ENCODE results near the gene UGGT1. TPM values are rescaled to one million over a fixed set of nuclear protein-coding genes. Genes with fewer than 3 reads are reported as not detected.

UGGT1 gene
- polyA plus RNA-seq, 1 of the 3 experiments (the other 2 are of a cell fraction): 20.0 TPM

DNA sequence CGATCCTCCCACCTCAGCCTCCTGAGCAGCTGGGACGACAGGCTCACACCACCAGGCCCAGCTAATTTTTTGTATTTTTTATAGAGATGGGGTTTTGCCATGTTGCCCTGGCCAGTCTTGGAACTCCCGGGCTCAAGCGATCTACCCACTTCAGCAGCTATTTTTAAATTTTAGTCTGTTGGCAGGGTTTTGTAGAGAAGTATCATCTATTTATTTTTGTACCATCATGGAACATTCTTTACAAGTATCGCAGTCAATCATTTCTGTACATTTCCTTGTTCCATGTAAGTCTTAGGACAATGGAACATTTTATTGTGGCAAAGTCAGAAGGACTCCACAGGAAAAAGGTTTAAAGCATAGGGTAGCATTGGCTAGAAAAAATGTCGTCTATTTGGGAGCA is 94.6 kb downstream of the UGGT1 start:
- H3K9me3 ChIP-seq: no peaks in the 10 kb centered on the region
- H3K27me3 ChIP-seq (ENCODE audit: insufficient read depth): no peaks in the 10 kb centered on the region
- no peak overlapping the region for H3K4me3 ChIP-seq (ENCODE audit: low read depth in 2 of 2, low read length in 1 of 2)
- H3K4me2 ChIP-seq: no peak overlapping the region
- no peaks in the 10 kb centered on the region for H4K20me1 ChIP-seq (ENCODE audit: insufficient read depth)
- H3K4me1 ChIP-seq (ENCODE audit: control insufficient read depth in 1 of 2, insufficient read depth in 2 of 2, low read depth in 1 of 2, low read length in 1 of 2): 0 out of 4 replicates have a peak, but pooled peaks cover 0 to 4% of the 10 kb centered on the region in 2 experiments
- no peaks in the 10 kb centered on the region for H3K79me2 ChIP-seq (ENCODE audit: insufficient read depth)
- 95% methylated on average over 6 of the region's 6 CpGs for WGBS (ENCODE audit: low lambda C conversion rate)
- TF ChIP-seq TCF12 (IDR thresholded peaks at IDR 0.05) (no peak), SMC3 (IDR thresholded peaks at IDR 0.05; ENCODE audit: low read depth, low read length) (no peak), GATA2 (CRISPR knock-in tag; IDR thresholded peaks at IDR 0.05) (no peak), RCOR1 (IDR thresholded peaks at IDR 0.05; ENCODE audit: low read length) (no peak), SIN3A (IDR thresholded peaks at IDR 0.05; ENCODE audit: borderline replicate concordance, low read depth, low read length) (no peak), RAD21 (IDR thresholded peaks at IDR 0.05; ENCODE audit: low read length) (no peak), TAF1 (IDR thresholded peaks at IDR 0.05; ENCODE audit: borderline replicate concordance, low read depth, low read length) (no peak), JUND (IDR thresholded peaks at IDR 0.05) (no peak)
- TF ChIP-seq, protein P1, sequence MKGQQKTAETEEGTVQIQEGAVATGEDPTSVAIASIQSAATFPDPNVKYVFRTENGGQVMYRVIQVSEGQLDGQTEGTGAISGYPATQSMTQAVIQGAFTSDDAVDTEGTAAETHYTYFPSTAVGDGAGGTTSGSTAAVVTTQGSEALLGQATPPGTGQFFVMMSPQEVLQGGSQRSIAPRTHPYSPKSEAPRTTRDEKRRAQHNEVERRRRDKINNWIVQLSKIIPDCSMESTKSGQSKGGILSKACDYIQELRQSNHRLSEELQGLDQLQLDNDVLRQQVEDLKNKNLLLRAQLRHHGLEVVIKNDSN (IDR thresholded peaks at IDR 0.05; ENCODE audit: borderline replicate concordance, low read depth): no peak
- TF ChIP-seq, protein P2, sequence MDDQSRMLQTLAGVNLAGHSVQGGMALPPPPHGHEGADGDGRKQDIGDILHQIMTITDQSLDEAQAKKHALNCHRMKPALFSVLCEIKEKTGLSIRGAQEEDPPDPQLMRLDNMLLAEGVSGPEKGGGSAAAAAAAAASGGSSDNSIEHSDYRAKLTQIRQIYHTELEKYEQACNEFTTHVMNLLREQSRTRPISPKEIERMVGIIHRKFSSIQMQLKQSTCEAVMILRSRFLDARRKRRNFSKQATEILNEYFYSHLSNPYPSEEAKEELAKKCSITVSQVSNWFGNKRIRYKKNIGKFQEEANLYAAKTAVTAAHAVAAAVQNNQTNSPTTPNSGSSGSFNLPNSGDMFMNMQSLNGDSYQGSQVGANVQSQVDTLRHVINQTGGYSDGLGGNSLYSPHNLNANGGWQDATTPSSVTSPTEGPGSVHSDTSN (IDR thresholded peaks at IDR 0.05): no peak
- TF ChIP-seq, protein P3, sequence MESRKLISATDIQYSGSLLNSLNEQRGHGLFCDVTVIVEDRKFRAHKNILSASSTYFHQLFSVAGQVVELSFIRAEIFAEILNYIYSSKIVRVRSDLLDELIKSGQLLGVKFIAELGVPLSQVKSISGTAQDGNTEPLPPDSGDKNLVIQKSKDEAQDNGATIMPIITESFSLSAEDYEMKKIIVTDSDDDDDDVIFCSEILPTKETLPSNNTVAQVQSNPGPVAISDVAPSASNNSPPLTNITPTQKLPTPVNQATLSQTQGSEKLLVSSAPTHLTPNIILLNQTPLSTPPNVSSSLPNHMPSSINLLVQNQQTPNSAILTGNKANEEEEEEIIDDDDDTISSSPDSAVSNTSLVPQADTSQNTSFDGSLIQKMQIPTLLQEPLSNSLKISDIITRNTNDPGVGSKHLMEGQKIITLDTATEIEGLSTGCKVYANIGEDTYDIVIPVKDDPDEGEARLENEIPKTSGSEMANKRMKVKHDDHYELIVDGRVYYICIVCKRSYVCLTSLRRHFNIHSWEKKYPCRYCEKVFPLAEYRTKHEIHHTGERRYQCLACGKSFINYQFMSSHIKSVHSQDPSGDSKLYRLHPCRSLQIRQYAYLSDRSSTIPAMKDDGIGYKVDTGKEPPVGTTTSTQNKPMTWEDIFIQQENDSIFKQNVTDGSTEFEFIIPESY (IDR thresholded peaks at IDR 0.05; ENCODE audit: borderline replicate concordance, low read depth): no peak
- POLR2A ChIA-PET: no interaction called here
- H2AFZ ChIP-seq (ENCODE audit: low read depth): no peak overlapping the region
- no peak for DNase-seq
- no peak overlapping the region for H3K9ac ChIP-seq
- no peak overlapping the region for H3K27ac ChIP-seq (ENCODE audit: low read depth in 2 of 2, low read length in 1 of 2)
- CTCF ChIA-PET: interaction anchor here (0.8 kb wide), 1 partner anchor 11 kb away, joined by 3 read pairs; no protein-coding TSS in a partner anchor
- H3K36me3 ChIP-seq (replicated peaks in 1 of 2; ENCODE audit: control insufficient read depth in 1 of 2, insufficient read depth in 2 of 2, low read length in 1 of 2): peaks cover 62 to 70% of the 10 kb centered on the region in 2 experiments
- H3K9me2 ChIP-seq: no peaks in the 10 kb centered on the region
- H3F3A ChIP-seq (replicated peaks; ENCODE audit: insufficient read depth): no peaks in the 10 kb centered on the region

DNA sequence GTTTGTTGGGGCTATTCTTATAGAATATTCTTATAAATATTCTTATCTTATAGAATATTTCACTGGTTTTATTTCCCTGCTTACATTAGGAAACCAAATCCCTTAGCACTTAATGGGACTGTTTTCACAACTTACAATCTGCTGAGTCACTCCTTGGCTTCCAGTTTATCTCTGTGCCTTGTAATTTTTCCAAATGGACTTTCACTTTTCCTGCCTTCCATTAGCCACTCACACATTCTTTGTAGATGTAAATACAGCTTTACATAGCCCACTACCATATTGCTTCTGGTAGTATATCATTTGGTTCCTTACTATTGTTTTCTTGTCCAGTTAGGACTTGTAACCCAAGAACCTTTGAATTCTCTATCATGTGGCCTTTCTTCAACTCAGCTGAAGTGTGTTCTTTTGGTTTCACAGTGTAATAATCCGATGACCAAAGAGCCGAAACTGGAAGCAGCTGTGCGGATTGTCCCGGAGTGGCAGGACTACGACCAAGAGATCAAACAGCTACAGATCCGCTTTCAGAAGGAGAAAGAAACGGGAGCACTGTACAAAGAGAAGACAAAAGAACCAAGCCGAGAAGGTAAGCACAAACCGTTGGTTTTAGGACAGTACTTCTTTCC is 96.1 kb downstream of the UGGT1 start:
- no peaks in the 10 kb centered on the region for H3K27me3 ChIP-seq (ENCODE audit: insufficient read depth)
- 88% methylated on average over 9 of the region's 9 CpGs for WGBS (ENCODE audit: low lambda C conversion rate)
- H3K27ac ChIP-seq (ENCODE audit: low read depth in 2 of 2, low read length in 1 of 2): peak overlapping the region; percentile 18 to 27; a peak in 3 of 4 replicates
- H3K9me2 ChIP-seq: no peaks in the 10 kb centered on the region
- no peaks in the 10 kb centered on the region for H3K79me2 ChIP-seq (ENCODE audit: insufficient read depth)
- DNase-seq: no peak
- TF ChIP-seq FOXM1 (IDR thresholded peaks at IDR 0.05; ENCODE audit: low read depth): no peak
- no peak for TF ChIP-seq RAD21 (IDR thresholded peaks at IDR 0.05; ENCODE audit: low read length)
- no peak for TF ChIP-seq FOSL2 (IDR thresholded peaks at IDR 0.05; ENCODE audit: borderline replicate concordance, low read depth)
- TF ChIP-seq, protein P2 (IDR thresholded peaks at IDR 0.05): no peak
- TF ChIP-seq, protein P3 (IDR thresholded peaks at IDR 0.05; ENCODE audit: borderline replicate concordance, low read depth): no peak
- TF ChIP-seq, protein P4, sequence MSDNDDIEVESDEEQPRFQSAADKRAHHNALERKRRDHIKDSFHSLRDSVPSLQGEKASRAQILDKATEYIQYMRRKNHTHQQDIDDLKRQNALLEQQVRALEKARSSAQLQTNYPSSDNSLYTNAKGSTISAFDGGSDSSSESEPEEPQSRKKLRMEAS (IDR thresholded peaks at IDR 0.05; ENCODE audit: low read depth): no peak
- TF ChIP-seq NRF1 (IDR thresholded peaks at IDR 0.05; ENCODE audit: low read depth, low read length): no peak
- TF ChIP-seq, protein P5, sequence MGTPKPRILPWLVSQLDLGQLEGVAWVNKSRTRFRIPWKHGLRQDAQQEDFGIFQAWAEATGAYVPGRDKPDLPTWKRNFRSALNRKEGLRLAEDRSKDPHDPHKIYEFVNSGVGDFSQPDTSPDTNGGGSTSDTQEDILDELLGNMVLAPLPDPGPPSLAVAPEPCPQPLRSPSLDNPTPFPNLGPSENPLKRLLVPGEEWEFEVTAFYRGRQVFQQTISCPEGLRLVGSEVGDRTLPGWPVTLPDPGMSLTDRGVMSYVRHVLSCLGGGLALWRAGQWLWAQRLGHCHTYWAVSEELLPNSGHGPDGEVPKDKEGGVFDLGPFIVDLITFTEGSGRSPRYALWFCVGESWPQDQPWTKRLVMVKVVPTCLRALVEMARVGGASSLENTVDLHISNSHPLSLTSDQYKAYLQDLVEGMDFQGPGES (IDR thresholded peaks at IDR 0.05; ENCODE audit: low read depth, low read length): no peak
- no peak for TF ChIP-seq SMC3 (IDR thresholded peaks at IDR 0.05; ENCODE audit: low read depth, low read length)
- no peak for TF ChIP-seq EZH2phosphoT487 (IDR thresholded peaks at IDR 0.05; ENCODE audit: borderline replicate concordance, low read depth)
- CTCF ChIA-PET: interaction anchor here (0.7 kb wide), 1 partner anchor 1070 kb away, joined by 3 read pairs; no protein-coding TSS in a partner anchor
- no peak overlapping the region for H3K4me3 ChIP-seq (ENCODE audit: low read depth in 2 of 2, low read length in 1 of 2)
- no peak overlapping the region for H2AFZ ChIP-seq (ENCODE audit: low read depth)
- H4K20me1 ChIP-seq (ENCODE audit: insufficient read depth): no peaks in the 10 kb centered on the region
- H3K4me1 ChIP-seq (ENCODE audit: control insufficient read depth in 1 of 2, insufficient read depth in 2 of 2, low read depth in 1 of 2, low read length in 1 of 2): peaks cover 0 to 4% of the 10 kb centered on the region in 2 experiments; a peak in 1 of 4 replicates
- H3F3A ChIP-seq (replicated peaks; ENCODE audit: insufficient read depth): no peaks in the 10 kb centered on the region
- POLR2A ChIA-PET: no interaction called here
- peaks cover 56 to 62% of the 10 kb centered on the region in 2 experiments for H3K36me3 ChIP-seq (replicated peaks in 1 of 2; ENCODE audit: control insufficient read depth in 1 of 2, insufficient read depth in 2 of 2, low read length in 1 of 2)
- no peaks in the 10 kb centered on the region for H3K9me3 ChIP-seq
- no peak overlapping the region for H3K4me2 ChIP-seq
- no peak overlapping the region for H3K9ac ChIP-seq
